HG03575 (cell line): ENCODE data around the gene HLA-B.
"Not testable (repeated sequence)": the region's sequence is repeated elsewhere in the genome, so short reads cannot be mapped to it uniquely, and the experiment has no call there.

ENCODE experiments used
- ATAC-seq: cut with Tn5 transposase; IDR thresholded peaks from one replicate; pipeline ENCODE4 v1.9.1; 2021; ENCODE audit not compliant: unreplicated experiment, insufficient number of reproducible peaks, low FRiP score; ENCODE audit errors: extremely low read depth

HLA-B gene

DNA sequence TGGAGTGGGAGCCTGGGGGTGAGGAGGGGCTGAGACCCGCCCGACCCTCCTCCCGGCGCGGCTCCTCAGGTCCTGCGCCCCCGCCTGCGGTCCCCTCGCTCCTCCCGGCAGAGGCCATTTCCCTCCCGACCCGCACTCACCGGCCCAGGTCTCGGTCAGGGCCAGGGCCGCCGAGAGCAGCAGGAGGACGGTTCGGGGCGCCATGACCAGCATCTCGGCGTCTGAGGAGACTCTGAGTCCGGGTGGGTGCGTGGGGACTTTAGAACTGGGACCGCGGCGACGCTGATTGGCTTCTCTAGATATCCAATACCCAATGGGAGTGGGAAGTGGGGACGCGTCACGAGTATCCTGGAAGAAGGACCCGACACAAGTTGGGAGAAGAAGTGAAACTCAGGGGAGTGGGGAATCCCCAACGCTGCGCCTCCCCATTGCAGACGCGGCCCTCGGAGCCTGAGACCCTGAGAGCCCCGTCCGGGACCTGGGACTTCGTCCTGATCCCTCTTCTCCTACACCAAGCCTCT lies at the start of gene HLA-B:
HLA-B (minus strand) TSS at position 234 of the 521 bp plus-strand sequence; CDS start at position 213, 21 bp downstream.
- ATAC-seq, result no peak

DNA sequence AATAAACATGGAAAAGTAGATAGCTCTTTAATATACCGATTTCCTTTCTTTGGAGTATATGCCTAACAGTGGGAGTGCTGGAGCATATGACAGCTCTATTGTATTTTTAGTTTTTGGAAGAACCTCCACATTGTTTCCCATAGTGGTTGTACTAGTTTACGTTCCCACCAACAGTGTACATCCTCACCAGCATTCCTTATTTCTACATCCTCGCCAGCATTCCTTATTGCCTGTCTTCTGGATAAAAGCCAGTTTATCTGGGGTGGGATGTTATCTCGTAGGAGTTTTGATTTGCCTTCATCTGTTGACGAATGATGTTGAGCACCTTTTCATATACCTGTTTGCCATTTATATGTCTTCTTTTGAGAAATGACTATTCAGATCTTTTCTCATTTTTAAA lies 49.0 kb upstream of the HLA-B start:
- no peak for ATAC-seq

DNA sequence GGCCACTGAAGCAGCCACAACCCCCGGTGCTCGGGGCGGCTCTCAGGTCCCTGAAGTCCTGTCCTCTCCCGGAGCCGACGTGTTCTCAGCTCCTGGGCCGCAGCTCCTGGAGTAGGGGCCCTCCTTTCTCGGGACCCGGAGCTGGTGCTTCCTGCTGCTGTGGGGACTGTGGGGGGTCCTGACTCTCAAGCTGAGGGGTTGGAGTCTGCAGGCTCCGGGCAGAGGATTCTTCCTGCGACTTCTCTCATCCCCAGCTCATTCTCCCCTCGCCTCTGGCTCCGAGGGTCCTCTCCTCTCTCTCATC lies 47.0 kb upstream of the HLA-B start:
- not testable (repeated sequence) for ATAC-seq

DNA sequence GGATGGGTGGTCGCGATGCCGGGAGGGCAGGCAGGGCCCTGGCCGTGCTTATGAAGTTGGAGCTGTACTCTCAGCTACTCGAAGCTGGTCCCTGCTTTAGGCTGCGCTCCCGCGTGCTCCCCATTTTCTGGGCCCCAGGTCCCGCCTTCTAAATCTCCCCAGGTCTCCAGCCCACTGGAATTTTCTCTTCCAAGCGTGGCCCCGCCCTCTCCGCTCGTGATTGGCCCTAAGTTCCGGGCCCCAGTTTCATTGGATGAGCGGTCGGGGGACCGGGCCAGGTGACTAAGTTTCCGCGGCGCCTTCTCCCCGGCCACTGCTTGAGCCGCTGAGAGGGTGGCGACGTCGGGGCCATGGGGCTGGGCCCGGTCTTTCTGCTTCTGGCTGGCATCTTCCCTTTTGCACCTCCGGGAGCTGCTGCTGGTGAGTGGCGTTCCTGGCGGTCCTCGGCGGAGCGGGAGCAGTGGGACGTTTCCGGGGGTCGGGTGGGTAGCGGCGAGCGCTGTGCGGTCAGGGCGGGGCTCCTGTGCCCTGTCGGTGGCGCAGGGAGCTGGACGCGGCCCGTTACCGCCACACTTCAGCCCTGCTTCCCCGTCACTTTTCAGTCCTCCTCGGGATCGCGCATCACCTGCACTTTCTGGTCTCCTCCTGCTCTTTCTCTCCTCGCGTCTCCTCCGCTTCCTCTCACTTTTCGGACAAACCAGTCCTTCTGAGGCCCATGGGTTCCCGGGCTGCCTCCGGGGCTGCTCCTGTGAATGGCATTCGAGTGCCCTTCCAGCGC lies 46.5 kb upstream of the HLA-B start, which contains the start of gene MICA:
MICA (plus strand) TSS at position 313 of the 778 bp plus-strand sequence; CDS start at position 351, 38 bp downstream.
- ATAC-seq, result no peak

DNA sequence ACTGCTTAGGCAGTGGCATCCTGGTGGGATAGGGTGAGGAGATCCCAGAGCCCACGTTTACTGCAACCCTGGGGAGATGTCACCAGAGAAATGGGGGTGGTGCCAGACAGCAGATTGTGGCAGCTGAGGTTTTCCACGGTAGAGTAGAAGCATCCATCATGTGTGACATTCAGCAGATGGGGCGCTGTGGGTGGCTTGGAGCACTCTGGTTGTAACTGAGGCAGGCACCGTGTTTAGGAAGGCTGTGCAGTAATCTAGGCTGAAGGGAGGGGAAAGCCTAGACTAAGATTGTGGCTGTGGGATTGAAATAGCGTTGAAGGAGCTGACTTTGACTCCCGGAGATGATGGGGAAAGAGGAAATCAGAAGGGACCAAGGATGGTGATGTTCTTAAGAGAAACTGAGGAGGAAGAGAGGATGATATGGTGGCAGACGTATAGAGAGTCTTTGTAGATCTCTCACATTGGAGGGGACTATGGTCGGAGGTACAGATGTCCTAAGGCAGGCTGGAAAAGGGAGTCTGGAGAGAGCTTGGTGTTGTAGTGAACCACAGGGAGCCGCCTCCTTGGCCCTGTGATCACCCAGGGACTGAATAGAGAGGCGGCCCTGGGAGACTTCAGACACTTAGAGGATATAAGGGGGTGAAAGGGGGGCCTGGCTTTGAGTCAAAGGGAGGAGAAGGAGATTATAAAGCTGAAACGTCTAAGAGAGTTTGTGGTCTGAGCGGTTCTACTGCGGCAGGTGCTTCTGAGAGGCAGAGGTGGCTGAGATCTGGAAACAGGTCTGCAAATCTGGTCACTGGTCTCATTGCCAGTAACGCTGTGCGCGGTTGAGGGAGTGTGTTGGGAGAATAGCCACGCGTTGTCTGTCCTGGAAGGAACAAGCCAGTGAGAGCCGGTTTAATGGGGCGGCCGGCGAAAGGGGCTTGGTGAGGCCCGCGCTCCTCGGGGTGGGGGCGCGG lies 45.6 kb upstream of the HLA-B start:
- no peak for ATAC-seq

DNA sequence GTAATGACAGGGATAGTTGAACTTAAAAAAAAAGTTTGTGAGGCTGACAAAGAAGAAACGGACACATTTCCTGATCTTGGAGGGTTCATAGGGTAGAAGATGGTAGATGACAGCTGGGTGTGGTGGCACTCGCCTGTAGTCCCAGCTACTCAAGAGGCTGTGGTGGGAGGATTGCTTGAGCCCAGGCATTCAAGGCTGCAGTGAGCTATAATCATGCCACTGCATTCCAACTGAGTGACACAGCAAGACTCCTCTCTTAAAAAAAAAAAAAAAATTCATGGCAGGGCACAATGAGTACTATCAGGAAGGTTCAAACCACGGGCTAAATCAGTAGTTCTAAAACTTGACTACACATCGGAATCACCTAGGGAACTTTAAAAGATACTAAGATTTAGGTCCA lies 44.4 kb upstream of the HLA-B start:
- ATAC-seq, result no peak

DNA sequence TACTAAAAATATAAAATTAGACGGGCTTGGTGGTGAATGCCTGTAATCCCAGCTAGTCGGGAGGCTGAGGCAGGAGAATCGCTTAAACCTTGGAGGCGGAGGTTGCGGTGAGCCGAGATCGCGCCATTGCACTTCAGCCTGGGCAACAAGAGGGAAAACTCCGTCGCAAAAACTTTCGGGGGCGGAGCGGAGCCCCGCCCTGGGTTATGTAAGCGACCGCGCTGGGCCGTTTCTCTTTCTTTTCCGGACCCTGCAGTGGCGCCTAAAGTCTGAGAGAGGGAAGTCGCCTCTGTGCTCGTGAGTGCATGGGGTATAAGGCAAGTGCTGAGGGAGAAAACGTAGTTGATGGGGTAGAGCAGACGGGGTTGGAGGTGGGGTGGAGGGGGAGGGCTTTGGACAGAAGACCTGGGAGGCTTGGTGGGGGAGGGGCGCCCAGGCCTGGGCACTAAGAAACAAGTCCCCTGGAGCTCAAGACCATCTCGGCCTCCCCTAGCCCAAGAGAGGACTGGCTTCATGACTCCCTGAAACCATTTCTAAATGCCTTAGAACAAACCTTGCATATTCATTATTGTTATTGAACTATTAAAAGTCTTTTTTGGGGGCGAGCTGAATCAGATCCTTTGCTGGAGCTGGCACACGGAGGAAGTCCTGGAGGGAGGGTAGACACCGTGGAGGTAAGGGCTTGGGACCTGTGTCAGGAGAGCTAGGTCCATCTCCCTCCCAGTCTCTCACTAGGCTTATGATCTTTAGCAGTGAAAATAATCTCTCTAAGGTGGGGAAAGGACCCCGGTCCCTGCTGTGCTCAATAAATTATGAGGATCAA lies 43.7 kb upstream of the HLA-B start:
- no peak for ATAC-seq

DNA sequence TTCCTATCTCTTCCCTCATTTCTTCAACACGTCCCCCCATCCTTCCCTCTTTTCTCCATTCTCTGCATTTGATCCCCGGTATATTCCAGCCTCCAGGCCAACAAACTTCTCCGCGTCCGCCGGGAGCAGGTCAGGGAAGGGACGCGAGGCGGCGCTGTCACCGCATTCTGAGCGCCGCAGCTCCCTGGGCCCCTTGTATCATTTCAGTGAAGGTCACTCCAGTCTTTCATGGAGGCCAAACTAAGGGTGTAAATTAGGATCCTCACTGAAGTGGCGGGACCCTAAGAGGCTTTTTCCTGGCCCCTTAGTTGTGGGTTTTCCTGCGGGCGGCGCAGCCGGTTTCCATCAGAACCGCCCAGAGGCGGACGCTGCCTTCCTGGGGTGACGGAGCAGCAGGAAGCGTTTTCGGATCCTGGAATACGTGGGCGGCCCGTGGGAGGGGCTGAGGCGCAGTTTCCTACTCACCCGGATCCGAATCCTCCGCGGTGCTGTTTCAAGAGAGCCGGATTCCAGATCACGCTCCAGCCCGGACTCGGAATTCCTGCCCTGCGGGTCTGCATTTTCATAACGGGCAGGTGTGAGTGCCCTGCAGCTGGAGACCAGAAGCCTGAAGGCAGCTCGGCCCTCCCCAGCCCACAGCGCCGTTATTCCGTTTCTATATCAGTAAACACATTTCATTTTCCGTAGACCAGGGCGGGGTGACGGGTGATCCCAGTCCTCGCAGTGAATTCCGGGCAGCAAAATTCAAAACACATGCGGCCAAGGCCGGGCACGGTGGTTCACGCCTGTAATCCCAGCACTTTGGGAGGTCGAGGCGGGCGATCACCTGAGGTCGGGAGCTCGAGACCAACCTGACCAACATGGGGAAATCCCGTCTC lies 42.8 kb upstream of the HLA-B start:
- no peak for ATAC-seq

DNA sequence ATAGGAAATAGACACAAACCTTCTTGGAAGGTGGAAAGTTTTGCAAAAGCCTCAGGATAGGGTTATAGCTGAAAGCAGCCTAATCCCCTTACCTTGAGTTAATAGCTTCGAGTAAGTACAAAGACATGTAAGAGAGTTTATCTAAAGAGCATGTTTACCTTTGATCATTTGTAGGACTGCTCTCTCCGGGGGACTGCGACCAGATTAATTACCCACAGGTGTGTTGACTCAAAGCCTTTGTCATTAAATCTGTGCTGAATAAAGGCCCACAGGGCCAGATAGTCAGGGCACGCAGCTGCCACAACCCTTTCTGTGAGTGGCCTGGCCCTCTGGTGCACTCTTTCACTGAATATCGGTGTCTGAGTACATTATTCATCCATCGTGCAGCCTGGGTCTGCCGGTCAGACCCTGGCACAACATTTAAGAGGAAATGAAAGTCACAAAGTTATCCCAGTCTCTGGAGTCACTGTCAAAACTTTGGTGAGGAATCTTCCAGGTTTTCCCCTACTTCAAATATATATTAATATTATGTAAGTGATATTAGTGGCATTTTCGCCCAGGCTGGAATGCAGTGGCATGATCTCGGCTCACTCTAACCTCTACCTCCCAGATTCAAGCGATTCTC lies 41.0 kb upstream of the HLA-B start:
- no peak for ATAC-seq

DNA sequence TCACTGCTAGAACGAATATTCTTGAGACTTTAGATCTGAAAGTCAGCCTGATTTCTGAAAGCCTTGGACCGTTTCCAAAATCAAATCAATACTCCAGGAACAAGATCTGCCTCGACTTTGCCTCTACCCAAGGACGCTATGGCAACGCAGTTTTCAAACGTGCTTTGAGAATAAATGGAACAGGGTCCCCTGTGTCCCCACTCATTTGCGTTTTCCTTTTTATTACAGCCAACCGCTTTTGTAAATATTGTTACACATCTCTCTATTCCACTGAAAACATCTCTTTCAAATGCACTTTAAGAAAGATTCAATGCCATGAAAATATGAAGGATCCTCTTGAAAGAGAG lies 40.1 kb upstream of the HLA-B start:
- not testable (repeated sequence) for ATAC-seq

DNA sequence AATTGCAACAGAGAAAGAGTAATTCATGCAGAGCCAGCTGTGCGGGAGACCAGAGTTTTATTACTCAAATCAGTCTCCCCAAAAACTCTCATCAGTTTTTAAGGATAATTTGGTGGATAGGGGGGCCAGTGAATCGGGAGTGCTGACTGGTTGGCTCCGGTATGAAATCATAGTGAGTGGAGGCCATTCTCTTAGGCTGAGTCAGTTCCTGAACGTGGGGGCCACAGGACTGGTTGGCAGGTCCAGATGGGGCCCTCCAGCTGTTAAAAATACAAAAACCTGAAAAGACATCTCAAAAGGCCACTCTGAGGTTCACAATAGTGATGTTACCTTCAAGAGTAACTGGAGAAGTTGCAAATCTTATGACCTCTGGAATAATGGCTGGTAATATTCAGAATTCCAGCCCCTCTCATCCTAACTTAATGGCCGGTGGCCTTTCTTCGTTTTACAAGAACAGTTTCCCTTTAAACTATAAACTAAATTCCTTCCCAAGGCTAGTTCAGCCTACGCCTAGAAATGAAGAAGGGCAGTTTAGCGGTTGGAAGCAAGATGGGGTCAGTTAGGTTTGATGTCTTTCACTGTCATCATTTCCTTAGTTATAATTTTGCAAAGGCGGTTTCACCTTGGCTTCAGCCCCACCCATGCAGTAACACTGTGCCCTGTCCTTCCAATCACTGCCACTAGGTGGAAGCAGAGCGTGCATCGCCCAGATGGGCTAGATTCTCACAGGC lies 39.6 kb upstream of the HLA-B start:
- no peak for ATAC-seq

DNA sequence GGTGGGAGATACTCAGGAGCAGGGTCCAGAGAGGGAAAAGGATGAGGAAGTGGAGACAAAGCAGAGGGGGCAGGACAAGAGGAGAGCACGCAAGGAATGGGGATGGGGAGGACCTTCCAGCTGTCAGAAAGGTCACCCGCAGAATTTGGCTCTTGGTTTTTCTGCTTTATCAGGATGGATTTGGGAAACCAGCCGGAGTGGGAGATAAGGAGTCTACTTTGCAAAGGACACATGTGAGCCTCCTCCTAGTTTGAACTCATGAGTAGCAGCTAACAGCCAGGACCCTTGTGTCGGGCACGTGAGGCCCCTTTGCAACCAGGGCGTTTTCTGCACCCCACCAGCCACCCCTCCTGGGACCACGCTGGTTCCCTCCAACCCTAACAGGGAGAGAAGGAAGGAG lies 38.9 kb upstream of the HLA-B start:
- ATAC-seq, result no peak

DNA sequence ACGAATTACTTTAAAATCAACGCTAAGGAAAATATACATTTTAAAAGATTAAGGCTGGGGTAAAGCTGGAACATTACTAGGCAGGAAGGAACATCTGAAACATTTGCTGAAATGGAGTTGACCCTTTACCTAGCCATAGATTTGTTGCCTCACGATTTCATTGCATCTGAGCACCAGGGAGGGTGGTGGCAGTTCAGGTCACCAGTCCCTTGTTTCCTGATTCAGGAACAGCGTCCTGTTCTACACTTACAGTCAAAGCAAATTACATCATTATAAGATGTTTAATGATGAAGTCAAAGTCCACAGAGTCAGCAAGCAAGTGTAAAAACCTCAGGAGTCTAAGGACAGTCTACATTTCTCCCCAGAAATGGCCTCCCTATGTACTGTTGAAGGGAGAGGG lies 37.4 kb upstream of the HLA-B start:
- no peak for ATAC-seq

DNA sequence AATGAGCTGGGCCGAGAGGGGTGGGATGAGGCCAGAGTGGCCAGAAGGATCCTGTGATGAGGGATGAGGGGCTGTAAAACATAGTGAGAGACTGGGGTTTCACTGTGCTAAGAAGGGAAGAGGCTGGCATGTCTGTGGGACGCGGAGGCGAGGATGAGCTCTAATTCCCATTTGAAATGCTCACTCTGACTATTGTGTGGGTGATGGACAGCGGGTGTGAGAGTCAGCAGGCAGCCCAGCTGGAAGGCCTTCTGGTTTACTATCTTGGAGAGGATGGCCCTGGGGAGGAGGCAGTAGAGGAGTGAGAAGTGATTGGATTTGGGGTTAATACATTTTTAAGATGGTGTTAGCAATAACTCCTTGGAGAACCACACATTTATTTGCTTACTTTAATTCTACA lies 37.0 kb upstream of the HLA-B start:
- ATAC-seq, result no peak

DNA sequence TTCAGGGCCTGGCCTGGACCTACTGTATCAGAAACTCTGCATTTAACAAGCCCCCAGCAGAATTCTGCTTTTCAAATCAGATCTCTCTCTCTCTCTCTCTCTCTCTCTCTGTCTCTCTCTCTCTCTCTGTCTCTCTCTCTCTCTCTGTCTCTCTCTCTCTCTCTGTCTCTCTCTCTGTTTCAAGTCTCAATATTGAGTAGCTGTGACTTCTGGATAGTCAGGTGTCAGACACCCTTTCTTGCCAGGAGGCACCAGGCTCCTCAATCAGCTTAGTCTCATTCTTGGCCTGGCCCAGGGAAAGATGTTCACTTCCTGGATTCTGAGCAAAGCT lies 32.8 kb upstream of the HLA-B start:
- ATAC-seq, result not testable (repeated sequence)

DNA sequence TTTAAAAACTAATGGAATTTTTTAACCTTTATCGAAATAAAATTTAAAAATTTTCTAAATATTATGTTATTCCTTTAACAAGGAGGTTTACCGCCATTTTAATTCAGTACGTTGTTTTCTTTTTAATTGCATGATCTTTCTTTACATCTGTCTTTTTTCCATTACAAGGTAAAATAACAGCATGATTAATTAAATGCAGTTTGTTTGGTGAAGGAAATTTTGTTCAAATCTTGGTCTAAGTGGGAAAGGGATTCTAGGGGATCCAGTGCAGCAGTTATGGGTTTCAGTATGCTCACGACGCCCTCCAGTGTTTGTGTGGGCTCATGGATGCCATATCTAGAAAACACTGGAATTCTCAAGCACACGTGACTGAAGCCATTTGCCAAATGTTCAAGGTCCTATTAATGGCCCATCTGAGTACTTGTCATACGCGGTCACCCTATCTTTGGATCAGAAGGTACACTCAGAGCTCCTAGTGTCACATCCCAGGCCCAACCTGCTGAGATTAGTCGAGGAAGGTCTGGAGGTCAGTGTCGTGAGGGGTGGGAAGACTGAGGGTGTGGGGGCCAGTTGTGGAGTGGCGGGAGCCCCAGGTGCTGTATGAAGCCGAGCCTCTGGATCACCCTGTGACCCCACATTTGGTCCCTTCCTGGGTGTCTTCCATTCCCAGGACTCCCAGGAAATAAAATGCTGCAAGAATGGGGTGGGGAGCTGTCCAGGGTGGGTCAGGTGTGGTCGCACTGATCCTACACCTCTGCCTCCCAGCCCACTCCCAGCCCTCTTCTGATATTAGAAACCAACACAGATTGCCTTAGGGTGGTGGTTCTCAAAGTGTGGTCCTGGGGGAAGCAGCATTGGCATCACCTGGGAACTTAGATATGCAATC lies 32.2 kb upstream of the HLA-B start:
- not testable (repeated sequence) for ATAC-seq
